CD4-positive, alpha-beta T cell treated with Interleukin-17A for 1 hour (primary cell): ENCODE data around the gene SLC25A47.
"Not testable (repeated sequence)": the region's sequence is repeated elsewhere in the genome, so short reads cannot be mapped to it uniquely, and the experiment has no call there.

Experiments
- DNase-seq: peaks from one replicate; pipeline ENCODE4 v3.0.0-alpha.2; 2020

The SLC25A47 gene

DNA sequence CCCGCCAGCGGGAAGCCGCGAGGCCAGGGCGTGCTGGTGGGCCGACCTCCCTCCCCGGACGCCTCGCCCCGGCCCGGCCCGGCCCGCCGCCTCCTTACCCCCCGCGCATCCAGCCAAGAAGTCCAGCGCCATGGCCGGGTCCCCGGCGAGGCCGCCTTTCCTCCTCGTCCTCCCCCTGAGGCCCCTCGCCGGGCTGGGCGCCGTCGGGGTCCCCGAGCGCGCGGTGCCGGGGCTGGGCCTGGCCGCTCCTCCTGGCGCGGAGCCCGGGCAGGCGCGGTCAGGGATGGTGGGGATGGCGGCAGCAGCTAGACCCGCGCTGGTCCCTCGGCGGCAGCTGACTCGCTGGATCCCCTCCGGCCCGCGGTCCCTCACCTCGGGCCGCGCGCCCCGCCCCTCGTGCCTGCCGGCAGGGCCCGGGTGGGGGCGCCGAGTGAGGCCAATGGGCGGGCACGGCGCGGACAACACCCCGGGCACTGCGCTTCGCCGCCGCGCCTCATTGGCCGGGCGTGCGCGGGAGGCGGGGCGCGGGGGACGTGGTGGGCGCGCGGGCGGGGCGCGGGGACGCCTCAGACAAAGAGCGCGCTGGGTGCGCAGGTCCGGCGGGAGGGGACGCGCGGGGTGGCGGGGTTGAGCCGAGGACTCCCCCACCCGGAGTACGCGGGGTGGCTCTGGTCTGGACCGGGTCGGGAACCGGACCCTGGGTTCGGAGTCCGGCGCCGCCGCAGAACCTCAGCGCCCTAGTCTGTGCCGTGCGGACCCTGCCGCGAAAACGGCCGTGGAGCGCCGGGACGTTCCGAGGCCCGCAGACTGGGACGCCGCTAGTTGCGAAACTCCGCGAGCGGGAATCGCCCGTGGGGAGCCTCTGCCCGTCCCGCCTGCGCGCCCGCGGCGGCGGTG, 16.8 kb upstream of the SLC25A47 start, which contains the start of gene SLC25A29:
SLC25A29 (minus strand) TSS at position 344 of the 897 bp plus-strand sequence; CDS start at position 132, 212 bp downstream.
- DNase-seq, result peak; percentile 73

DNA sequence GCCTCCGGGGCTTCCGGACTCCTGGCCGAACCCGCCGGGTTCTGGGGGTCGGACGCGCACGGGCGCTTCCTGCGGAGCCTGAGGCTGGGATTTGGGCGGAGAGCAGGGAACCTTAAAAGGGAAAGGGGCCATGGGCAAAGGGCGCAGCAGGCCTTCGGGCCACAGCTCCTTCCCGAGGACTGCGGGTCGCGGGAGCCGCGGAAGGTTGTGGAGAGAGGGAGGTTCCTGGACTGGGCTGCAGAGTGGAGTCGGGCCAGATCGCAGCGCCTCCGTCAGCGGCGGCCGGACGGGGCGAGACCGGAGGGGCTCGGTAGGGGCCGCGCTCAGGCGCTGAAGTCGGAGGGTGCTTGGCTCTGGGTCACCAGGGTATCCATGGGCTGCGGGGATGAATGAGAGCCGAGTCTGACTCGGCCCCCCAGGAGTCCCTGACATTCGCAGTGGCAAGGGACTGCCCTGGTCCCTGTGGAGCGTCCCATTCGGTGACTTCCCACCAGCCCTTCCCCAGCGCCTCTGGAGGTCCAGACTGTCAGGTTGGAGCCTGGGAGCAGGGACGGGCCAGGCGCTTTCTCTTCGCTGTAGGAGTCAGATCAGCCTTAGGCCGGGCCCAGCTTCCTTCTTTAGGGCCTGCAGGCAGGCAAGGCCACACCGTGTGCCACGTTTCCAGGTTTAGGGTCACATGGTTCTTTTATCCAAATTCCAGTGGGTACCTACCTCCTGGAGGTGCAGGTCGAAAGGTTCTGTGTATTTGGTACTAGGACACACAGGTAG, 16.0 kb upstream of the SLC25A47 start:
- no peak for DNase-seq

DNA sequence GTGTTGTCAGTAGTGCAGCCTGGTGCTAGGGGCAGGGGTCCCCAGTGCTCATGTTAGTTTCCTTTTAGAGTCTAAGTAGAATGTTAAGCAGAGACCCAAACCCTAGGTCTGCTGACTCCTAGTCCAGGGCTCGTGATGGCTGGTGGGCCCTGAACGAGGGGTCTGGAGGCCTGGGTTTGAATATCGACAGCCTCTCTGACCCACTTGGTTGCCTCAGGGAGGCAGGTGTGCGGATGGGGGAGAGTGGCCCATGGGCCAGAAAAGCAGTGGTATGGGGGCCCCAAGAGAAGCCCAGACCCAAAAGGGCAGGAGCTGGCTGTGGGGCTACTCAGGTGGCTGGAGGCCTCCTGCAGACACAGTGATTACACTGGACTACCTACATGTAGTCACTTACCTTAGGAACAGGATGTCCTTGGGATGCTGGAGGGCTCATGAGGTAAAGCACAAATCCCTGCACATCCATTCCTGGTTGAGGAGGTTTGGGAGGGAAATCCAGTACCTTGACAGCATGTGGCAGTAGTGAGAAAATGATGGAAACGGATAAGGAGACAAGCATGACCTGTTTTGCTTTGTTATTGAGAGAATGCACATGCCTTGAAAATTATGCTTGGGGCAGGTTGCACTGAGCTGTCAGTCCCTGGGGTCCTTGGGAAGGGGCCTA, 15.2 kb upstream of the SLC25A47 start:
- DNase-seq, result no peak

- not testable (repeated sequence) for DNase-seq
Observed at GRCh38 chr14:100308427-100308792, 14.7 kb upstream of the SLC25A47 start.

DNA sequence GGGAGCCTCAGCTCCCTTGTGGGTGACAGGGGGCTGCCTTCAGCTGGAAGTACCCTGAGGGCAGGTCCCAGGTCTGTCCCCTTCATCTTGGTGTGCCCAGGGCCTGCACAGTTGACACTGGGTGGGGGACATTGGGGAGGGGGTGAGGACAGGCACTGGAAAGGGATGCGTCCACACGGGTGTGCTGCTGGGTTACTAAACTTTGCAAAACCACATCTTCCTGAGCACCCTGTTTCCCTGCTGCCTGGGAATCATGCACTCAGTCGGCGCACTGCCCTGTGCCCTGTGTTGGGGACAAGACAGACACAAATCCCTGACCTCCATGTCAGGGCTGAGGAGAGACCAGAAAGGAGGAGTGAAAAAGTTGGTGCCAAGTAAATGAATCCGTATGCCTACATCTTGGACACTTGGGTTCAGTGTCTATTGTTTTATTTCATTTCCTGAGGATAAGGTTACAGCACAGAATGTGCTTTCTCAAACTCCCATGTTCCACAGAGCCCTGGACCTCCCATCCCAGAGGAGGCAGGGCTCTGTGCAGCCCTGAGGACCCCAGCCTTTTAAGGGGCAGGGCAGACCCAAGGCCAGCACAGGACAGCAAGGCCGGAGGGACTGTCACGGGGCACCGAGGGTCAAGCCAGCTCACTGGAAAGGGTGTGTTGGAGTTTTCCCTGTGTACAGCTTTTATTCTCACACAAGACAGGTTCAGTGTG, 14.0 kb upstream of the SLC25A47 start:
- DNase-seq, result no peak

- not testable (repeated sequence) for DNase-seq
Observed at GRCh38 chr14:100312110-100312876, 10.8 kb upstream of the SLC25A47 start.

DNA sequence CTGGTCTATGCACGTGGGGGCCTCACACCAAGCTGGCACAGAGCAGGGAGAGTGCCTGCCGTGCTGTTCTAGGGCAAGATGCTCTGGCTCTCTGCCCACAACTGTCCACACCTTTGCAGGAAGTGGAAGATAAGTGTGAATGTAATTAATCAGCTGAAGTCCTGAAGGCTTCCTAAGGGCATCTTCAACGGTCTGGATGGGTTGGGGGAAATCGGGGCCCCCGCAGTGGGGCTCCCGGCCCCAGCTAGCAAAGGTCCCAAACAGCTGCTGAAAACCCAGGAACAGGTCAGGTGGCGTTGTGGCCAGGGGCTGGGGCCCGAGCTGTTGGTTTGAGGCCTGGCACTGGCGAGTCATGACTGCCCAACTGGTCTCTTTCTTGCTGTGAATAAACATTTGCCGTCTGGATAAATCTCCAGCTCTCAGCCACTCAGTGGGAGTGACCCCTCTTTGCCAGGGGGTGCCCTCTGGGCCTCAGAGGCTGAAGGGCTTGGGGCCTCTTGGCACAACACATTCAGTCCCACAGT, 10.2 kb upstream of the SLC25A47 start:
- no peak for DNase-seq

DNA sequence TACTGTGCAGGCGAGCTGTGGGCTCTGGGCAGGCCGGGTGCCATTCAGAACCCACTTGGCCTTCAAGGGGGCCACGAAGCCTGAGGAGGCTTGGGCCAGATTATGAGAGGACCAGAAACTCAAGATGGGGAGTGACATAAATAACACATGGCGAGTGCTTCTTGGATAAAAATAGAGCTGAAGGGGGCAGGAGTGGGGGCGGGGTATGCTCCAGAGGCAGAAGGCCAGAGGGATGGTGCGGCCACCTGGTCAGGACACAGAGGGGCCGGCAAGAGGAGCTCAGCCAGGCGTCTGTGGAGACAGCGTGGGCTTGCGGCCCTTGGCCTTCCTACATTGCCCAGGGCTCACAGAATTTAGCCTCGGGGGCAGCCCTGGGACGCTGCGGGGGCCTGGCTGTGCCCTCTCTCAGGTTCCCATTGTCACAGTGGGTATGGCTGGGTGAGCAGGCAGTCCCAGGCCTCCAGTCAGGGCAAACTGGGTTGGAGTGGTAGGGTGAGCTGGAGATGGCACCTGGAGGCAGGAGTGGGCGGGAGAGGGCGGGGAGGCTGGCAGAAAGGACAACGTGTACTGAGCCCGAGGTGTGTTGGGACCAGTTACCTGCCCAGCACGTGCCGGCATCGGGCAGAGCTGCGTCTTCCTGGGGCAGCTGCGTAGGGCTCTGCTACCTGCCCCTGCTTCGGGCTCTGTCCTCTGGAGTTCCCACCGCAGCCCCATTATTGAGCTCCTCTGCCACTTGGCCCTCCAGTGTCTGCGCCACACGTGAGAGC, 9.5 kb upstream of the SLC25A47 start:
- no peak for DNase-seq

DNA sequence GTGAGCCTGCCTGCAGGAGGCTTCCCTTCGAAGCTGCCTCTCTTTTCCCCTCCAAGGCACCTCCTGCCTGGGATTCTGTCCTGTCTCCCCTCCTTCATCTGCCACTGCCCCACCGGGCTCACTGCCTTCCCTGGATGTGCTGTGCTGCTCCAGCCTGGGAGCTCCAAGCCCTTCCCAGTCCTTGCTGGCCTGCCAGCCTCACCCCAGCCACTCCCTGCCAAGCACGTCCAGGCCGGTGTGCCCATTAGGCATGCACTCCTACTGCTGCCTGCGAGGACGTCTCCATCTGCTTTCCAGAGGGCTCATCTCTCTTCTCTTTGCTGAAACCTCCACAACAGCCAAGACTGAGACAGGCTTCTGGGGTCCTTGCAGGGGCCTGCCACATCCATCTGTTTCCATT, 8.4 kb upstream of the SLC25A47 start:
- no peak for DNase-seq

- no peak for DNase-seq
Observed at GRCh38 chr14:100317389-100317788, 5.8 kb upstream of the SLC25A47 start.

- peak; percentile 72 for DNase-seq
Observed at GRCh38 chr14:100317912-100318808, 5.0 kb upstream of the SLC25A47 start.

GRCh38 chr14:100320157-100320856, 2.8 kb upstream of the SLC25A47 start:
- DNase-seq, result no peak

DNA sequence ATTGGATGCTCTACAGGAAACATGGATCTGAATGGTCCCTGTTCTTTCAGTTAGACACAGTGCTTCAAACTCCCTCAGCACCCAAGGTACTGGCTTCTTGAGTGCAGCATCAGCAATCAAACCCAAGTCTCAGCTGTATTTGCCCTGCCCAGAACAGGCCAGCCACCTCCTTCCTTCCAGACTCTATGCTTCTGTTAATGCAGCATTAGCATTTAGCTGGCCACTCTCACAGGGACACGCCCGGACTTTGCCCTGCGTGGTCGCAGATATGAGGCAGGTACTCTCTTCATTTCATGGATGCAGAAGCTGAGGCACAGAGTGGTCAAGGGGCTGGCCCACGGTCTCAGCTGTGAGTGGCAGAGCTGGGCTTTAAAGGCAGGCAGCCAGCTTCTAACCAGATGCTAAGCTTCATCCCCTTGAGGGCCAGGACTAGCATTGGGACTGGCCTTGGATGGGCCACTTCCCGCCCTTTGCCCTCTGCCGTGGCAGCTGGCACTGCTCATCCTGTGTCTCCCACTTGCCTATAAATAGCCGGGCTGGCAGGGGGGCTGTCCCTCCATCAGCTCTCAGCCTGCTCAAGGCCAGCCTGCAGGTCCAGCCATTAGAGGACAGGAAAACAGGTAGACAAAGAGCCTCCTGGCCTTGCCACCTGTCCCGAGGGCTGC, 1.5 kb upstream of the SLC25A47 start:
- DNase-seq, result no peak

DNA sequence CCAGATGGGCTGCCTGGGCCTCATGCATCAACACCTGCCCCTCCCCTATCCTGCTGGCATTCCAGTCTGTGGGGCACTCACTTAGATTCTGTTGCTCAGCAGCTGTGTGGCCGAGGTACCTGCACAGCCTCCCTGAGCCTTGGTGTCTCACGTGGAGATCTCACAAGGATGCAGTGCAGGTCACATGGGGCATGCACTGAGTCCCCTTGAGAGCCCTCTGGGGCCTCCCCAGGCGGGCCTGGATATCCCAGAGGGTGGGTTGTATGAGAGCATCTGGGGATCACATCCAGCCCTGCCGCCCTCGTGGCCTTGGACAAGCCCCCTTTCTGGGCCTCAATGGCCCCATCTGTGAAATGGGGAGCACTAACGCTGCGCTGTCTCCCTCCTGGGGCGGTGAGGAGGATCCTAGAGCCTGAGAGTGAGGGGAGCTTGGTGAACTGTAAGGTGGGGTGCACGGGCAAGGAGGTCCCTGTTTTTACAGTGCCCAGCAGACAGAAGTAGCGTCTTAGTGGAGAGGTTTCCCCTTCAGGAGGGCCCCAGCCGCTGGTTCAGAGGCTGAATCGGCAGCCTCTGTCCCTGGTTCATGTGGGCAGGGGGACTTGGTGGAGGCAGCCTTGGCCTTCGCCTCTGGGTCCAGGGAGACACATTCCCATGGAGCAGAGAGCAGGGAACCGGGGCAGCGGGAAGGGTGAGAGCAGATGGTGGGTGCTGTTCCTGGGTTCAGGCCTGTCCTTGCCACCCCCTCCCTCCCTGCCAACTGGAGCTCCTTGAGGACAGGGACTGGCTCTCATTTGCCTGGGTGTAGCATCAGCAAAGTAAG, 791 bp upstream of the SLC25A47 start:
- DNase-seq, result no peak

DNA sequence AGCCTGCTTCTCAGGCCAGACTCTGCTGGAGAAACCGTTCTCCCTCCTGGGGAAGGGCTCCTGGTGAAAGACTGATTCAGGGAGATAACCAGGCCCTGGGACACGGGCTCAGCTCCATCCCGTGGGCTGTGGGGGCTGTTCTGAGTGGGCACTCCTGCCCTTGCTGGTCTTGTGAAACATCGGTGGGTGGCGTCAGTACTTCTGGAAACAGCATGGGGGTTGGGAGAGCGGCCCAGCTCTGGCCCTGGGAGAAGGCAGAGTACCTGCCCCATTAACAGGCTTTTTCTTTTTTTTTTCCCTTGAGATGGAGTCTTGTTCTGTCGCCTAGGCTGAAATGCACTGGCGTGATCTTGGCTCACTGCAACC, 786 bp downstream of the SLC25A47 start:
- DNase-seq, result no peak

GRCh38 chr14:100325231-100325632, 2.1 kb downstream of the SLC25A47 start:
- no peak for DNase-seq

DNA sequence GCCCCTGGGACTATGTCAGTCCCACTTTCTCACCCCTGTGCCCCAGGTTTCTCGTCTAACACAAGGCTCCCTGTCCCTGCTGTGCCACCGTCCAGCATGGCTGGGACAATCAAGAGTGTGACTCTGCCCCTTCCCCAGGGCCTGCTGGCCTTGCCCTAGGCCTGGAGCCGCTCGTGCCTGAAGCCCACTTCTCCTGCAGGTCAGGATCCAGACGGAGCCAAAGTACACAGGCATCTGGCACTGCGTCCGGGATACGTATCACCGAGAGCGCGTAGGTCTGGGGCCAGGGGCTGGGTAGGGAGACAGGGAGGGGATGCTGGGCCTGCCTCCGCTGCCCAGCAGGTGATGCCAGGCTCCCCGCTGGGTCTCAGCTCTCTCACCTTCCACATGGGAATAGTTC, 2.8 kb downstream of the SLC25A47 start:
- DNase-seq, result no peak

- DNase-seq, result no peak
Observed at GRCh38 chr14:100327128-100327527, 4.0 kb downstream of the SLC25A47 start.
